Glutamatergic neuron (in vitro differentiated cells): Measurements from ENCODE around the gene ZFYVE28. TPM values are rescaled to one million over a fixed set of nuclear protein-coding genes. Genes with fewer than 3 reads are reported as not detected.

Source experiments
- DNase-seq: peaks from one replicate; pipeline ENCODE4 v3.0.0; 2022
- H3K27ac Mint-ChIP-seq: one replicate; pipeline ENCODE4 v1.8.0; 2020; ENCODE audit warnings: mild to moderate bottlenecking, mixed read lengths, inconsistent platforms; ENCODE audit not compliant: unreplicated experiment
- H3K27me3 Mint-ChIP-seq: one replicate; pipeline ENCODE4 v1.8.0; 2020; ENCODE audit warnings: mild to moderate bottlenecking, moderate library complexity, mixed read lengths, inconsistent platforms; ENCODE audit not compliant: unreplicated experiment
- H3K36me3 Mint-ChIP-seq: one replicate; pipeline ENCODE4 v1.8.0; 2020; ENCODE audit warnings: mild to moderate bottlenecking, mixed read lengths, inconsistent platforms; ENCODE audit not compliant: unreplicated experiment
- H3K4me1 Mint-ChIP-seq: one replicate; pipeline ENCODE4 v1.8.0; 2020; ENCODE audit warnings: mild to moderate bottlenecking, low read depth, mixed read lengths, inconsistent platforms; ENCODE audit not compliant: unreplicated experiment
- H3K4me3 Mint-ChIP-seq: one replicate; pipeline ENCODE4 v1.8.0; 2020; ENCODE audit warnings: mild to moderate bottlenecking, mixed read lengths, inconsistent platforms; ENCODE audit not compliant: unreplicated experiment
- H3K9me3 Mint-ChIP-seq: one replicate; pipeline ENCODE4 v1.8.0; 2020; ENCODE audit warnings: mild to moderate bottlenecking, moderate library complexity, mixed read lengths, inconsistent platforms; ENCODE audit not compliant: unreplicated experiment
- CTCF ChIP-seq: fragments of 200-600 bp; sonication (generic); IDR thresholded peaks from one replicate; pipeline ENCODE4 v1.5.0; 2021; ENCODE audit not compliant: partially characterized antibody, unreplicated experiment
- total RNA-seq: library from RNA; stranded (reverse); fragmentation: NEBNext Ultra II Directional; extraction: Animal tissue kit (Norgen Biotek cat#: 25700); gene quantifications from one replicate; pipeline ENCODE4 v1.2.1, GENCODE V29; 2021; ENCODE audit not compliant: unreplicated experiment

ZFYVE28 gene
- total RNA-seq, 1 donor from 2014 or later = 4.8 TPM

GRCh38 chr4:2393353-2394270 lies 24.8 kb downstream of the ZFYVE28 start:
- Mint-ChIP-seq H3K9me3 (peaks cover 8% of the 10 kb centered on the region), H3K27me3 (peaks cover 4% of the 10 kb centered on the region), H3K4me1 (peaks cover 24% of the 10 kb centered on the region), H3K36me3 (no peaks in the 10 kb centered on the region), H3K27ac (no peak overlapping the region), H3K4me3 (no peak overlapping the region)
- no peak for DNase-seq
- TF ChIP-seq CTCF = no peak

DNA sequence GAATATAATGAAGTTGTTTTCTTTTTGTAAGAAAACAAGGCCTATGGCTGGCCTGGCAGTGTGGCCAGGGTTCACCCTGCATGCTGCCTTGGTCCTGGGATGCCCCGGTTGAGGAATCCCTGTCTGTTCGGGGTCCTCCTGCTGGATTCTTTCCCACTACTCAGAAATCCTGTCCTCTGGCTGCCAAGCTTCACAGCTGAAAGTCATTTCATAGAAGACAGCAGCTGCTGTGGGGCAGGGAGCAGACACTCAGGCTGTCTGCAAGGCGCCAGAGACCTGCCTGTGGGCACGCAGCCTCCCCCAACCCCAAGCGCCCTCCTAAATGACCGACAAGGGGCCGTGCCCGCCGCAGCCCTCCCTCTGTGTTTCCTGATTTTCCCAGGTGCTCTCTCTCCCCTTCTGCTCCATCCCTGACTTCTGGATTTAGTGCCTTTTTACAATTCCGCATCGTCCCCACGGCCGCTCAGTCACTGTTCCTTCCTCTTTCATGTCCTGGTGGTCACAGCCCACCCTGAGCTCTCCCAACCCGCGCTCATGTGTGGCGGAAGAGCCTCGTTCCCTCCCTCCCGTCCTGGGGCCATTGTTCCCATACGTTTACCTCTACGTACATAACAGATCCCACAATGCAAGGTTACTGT lies 27.5 kb downstream of the ZFYVE28 start:
- no peak for TF ChIP-seq CTCF
- H3K4me3 Mint-ChIP-seq = peak overlapping the region; percentile 7
- H3K27ac Mint-ChIP-seq = no peak overlapping the region
- peaks cover 26% of the 10 kb centered on the region for H3K4me1 Mint-ChIP-seq
- H3K9me3 Mint-ChIP-seq = peaks cover 5% of the 10 kb centered on the region
- DNase-seq = no peak
- H3K27me3 Mint-ChIP-seq = no peaks in the 10 kb centered on the region
- peaks cover 6% of the 10 kb centered on the region for H3K36me3 Mint-ChIP-seq

GRCh38 chr4:2390146-2390545 lies 28.3 kb downstream of the ZFYVE28 start:
- DNase-seq = no peak
- Mint-ChIP-seq H3K4me3 (no peak overlapping the region), H3K4me1 (peaks cover 29% of the 10 kb centered on the region), H3K27ac (no peak overlapping the region), H3K27me3 (peaks cover 2% of the 10 kb centered on the region), H3K36me3 (peaks cover 6% of the 10 kb centered on the region), H3K9me3 (peaks cover 7% of the 10 kb centered on the region)
- TF ChIP-seq CTCF = no peak

DNA sequence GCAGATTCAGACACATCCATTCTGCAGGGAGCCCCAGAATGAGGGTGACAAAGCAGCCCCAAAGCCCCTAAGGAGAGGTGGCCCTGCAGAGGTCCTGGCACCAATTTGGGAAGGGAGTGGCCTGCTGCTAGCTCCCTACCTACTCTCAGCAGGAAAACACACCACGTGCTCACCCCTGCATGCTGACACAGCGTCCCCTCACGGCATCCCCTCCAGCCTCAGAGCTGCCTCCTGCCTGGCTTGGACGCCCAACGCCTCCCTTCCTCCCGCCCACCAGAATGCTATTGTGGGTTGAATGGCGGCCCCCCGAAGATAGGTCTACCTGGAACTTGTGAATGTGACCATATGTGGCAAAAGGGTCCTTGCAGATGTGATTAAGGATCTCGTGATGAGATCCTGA lies 28.8 kb downstream of the ZFYVE28 start:
- DNase-seq = no peak
- Mint-ChIP-seq H3K4me3 (no peak overlapping the region), H3K9me3 (peaks cover 7% of the 10 kb centered on the region), H3K36me3 (peaks cover 6% of the 10 kb centered on the region), H3K4me1 (peaks cover 28% of the 10 kb centered on the region), H3K27me3 (peaks cover 2% of the 10 kb centered on the region), H3K27ac (no peak overlapping the region)
- no peak for TF ChIP-seq CTCF
